ENCODE data around the gene SMCHD1.

DNA sequence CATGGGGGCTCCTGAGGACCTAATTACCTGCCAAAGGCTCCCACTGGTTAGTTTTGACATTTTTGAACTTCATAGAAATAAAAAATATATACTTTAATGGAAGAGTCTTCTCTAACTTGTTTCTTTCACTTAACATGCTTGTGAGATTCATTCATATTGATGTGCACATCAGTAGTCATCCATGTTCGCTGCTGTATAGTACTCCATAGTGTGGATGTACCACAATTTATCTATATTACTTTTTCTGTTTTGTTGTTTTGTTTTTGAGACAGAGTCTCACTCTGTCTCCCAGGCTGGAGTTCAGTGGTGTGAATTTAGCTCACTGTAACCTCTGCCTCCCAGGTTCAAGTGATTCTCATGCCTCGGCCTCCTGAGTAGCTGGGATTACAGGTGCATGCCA lies 168.4 kb downstream of the SMCHD1 start:
- TF ChIP-seq, protein P1, sequence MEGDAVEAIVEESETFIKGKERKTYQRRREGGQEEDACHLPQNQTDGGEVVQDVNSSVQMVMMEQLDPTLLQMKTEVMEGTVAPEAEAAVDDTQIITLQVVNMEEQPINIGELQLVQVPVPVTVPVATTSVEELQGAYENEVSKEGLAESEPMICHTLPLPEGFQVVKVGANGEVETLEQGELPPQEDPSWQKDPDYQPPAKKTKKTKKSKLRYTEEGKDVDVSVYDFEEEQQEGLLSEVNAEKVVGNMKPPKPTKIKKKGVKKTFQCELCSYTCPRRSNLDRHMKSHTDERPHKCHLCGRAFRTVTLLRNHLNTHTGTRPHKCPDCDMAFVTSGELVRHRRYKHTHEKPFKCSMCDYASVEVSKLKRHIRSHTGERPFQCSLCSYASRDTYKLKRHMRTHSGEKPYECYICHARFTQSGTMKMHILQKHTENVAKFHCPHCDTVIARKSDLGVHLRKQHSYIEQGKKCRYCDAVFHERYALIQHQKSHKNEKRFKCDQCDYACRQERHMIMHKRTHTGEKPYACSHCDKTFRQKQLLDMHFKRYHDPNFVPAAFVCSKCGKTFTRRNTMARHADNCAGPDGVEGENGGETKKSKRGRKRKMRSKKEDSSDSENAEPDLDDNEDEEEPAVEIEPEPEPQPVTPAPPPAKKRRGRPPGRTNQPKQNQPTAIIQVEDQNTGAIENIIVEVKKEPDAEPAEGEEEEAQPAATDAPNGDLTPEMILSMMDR (IDR thresholded peaks at IDR 0.05) = no peak
- TF ChIP-seq EHF (CRISPR knock-in tag; IDR thresholded peaks at IDR 0.05) (no peak), POLR2A (IDR thresholded peaks at IDR 0.05; ENCODE audit: low read length) (no peak), MYC (IDR thresholded peaks at IDR 0.05; ENCODE audit: borderline replicate concordance, low read length) (no peak), JUNB (IDR thresholded peaks at IDR 0.05) (no peak), ZC3H11A (IDR thresholded peaks at IDR 0.05) (no peak)

Measured in A549 (cell line).